Body of pancreas (tissue), 4 donors: ENCODE data around the gene ZC3H7A. TPM values are rescaled to one million over a fixed set of nuclear protein-coding genes. Genes with fewer than 3 reads are reported as not detected.
A peak's percentile ranks its signal among the peaks of the same experiment; 100 is the strongest.
"Not testable (repeated sequence)": the region's sequence is repeated elsewhere in the genome, so short reads cannot be mapped to it uniquely, and the experiment has no call there.

ENCODE experiments used
- ATAC-seq: fragments of 150-250 bp; one replicate; pipeline ENCODE4 v1.9.1; 2016
- DNase-seq, 4 donors: peaks; one replicate each; pipeline ENCODE4 v3.0.0-alpha.2; 2019
- H3K27ac ChIP-seq, 4 donors: fragments of 200-600 bp; sonication (generic); 1 replicate in 3 of 4; 2 replicates in 1 of 4; pipeline versions ENCODE4 v1.5.1 to v1.6.1; 2016 to 2019; ENCODE audit warnings: mild to moderate bottlenecking in 1 of 4, mixed read lengths in 1 of 4, moderate library complexity in 1 of 4
- H3K27me3 ChIP-seq, 2 donors: fragments of 200-600 bp; sonication (generic); one replicate each; pipeline ENCODE4 v1.6.0; 2016; ENCODE audit warnings: mild to moderate bottlenecking in 1 of 2
- H3K36me3 ChIP-seq, 2 donors: fragments of 200-600 bp; sonication (generic); replicated peaks in 1 of 2; 2 replicates each; pipeline ENCODE4 v1.5.1; 2016; ENCODE audit warnings: low read depth in 2 of 2; ENCODE audit not compliant: insufficient read depth in 1 of 2
- H3K4me1 ChIP-seq: fragments of 200-600 bp; sonication (generic); one replicate; pipeline ENCODE4 v1.6.0; 2016
- H3K4me3 ChIP-seq, 2 donors: fragments of 200-600 bp; sonication (generic); 1 replicate in 1 of 2; 2 replicates in 1 of 2; pipeline ENCODE4 v1.5.1; 2016 to 2019
- H3K9me3 ChIP-seq, 3 donors: fragments of 200-600 bp; sonication (generic); 1 replicate in 2 of 3; 2 replicates in 1 of 3; pipeline ENCODE4 v1.5.1; 2016
- CTCF ChIP-seq, 7 experiments: fragments of 450-650 bp in 4 of 7; fragments of 200-600 bp in 3 of 7; sonication (generic) in 3 of 7; IDR thresholded peaks; one replicate each; pipeline ENCODE4 v1.5.1; 2016 to 2019; ENCODE audit warnings: antibody characterized with exemption in 7 of 7
- POLR2A ChIP-seq, 3 donors: fragments of 450-650 bp; IDR thresholded peaks; one replicate each; pipeline ENCODE4 v1.6.1; 2016; ENCODE audit warnings: antibody characterized with exemption in 3 of 3, mild to moderate bottlenecking in 2 of 3
- WGBS, 2 donors: methylation state at CpG; one replicate each; pipeline ENCODE4 v1.1.5; 2017; 5-methylcytosine and 5-hydroxymethylcytosine counted together
- intact Hi-C: fragments of 100-400 bp; cut with DNase I; formaldehyde crosslinking; loops from one replicate; pipeline ENCODE4 v1.15.1; 2023
- total RNA-seq, 2 donors: library from RNA; depleted of rRNA; stranded (reverse); fragments of >200 nt; gene quantifications; one replicate each; pipeline ENCODE4 v1.1.0, GENCODE V29; 2016

The ZC3H7A gene
- total RNA-seq, 2 donors from 2014 or later = 26.4 to 49.5 TPM

GRCh38 chr16:11833951-11834695 is 37.1 kb upstream of the ZC3H7A start:
- no peaks in the 10 kb centered on the region for H3K27me3 ChIP-seq
- peaks cover 17 to 27% of the 10 kb centered on the region in 2 donors for H3K36me3 ChIP-seq
- H3K9me3 ChIP-seq = no peaks in the 10 kb centered on the region
- no peaks in the 10 kb centered on the region for H3K4me1 ChIP-seq
- 70 to 73% methylated on average over 6 of the region's 6 CpGs for WGBS, 2 donors
- ATAC-seq = no peak
- no peak overlapping the region for H3K27ac ChIP-seq
- DNase-seq = no peak
- no peak overlapping the region for H3K4me3 ChIP-seq
- TF ChIP-seq POLR2A (IDR thresholded peaks at IDR 0.05) (no peak), CTCF (IDR thresholded peaks at IDR 0.05) (no peak)
- intact Hi-C loops = no loop called here

GRCh38 chr16:11828696-11829095 is 31.6 kb upstream of the ZC3H7A start:
- ATAC-seq = no peak
- no peaks in the 10 kb centered on the region for H3K27me3 ChIP-seq
- intact Hi-C loops = no loop called here

GRCh38 chr16:11825520-11826165 is 28.6 kb upstream of the ZC3H7A start:
- WGBS, 2 donors = 92 to 95% methylated on average over 13 of the region's 13 CpGs
- H3K36me3 ChIP-seq, H3K4me3 ChIP-seq, intact Hi-C loops, H3K27me3 ChIP-seq, DNase-seq, H3K27ac ChIP-seq, H3K9me3 ChIP-seq, ATAC-seq: not testable (repeated sequence)
- peaks cover 11% of the 10 kb centered on the region for H3K4me1 ChIP-seq

More at GRCh38 chr16:11828696-11829095, 31.6 kb upstream of the ZC3H7A start:
- WGBS, 2 donors = 76 to 81% methylated on average over 5 of the region's 5 CpGs
- Histone ChIP-seq H3K9me3 (no peaks in the 10 kb centered on the region), H3K36me3 (no peaks in the 10 kb centered on the region), H3K4me1 (peaks cover 11% of the 10 kb centered on the region), H3K4me3 (no peak overlapping the region), H3K27ac (no peak overlapping the region)
- TF ChIP-seq CTCF (IDR thresholded peaks at IDR 0.05) = no peak
- no peak for TF ChIP-seq POLR2A (IDR thresholded peaks at IDR 0.05)
- no peak for DNase-seq

GRCh38 chr16:11824362-11824761 is 27.3 kb upstream of the ZC3H7A start:
- TF ChIP-seq POLR2A (IDR thresholded peaks at IDR 0.05) (no peak), CTCF (IDR thresholded peaks at IDR 0.05) (no peak)
- Histone ChIP-seq H3K4me3 (no peak overlapping the region), H3K27ac (peak overlapping the region in 3 of 4 donors; percentile 6 to 57 (median 28)), H3K36me3 (no peaks in the 10 kb centered on the region), H3K9me3 (no peaks in the 10 kb centered on the region), H3K4me1 (peaks cover 11% of the 10 kb centered on the region), H3K27me3 (no peaks in the 10 kb centered on the region)
- intact Hi-C loops = no loop called here
- 6 to 7% methylated on average over 5 of the region's 5 CpGs for whole genome bisulfite sequencing, 2 donors
- peak; percentile 46 to 78 (median 52) for DNase-seq
- ATAC-seq = peak; percentile 83

- peaks cover 11% of the 10 kb centered on the region for H3K4me1 ChIP-seq
- intact Hi-C loops, H3K4me3 ChIP-seq, H3K27me3 ChIP-seq, ATAC-seq, H3K9me3 ChIP-seq, DNase-seq, H3K36me3 ChIP-seq: not testable (repeated sequence)
- 87 to 88% methylated on average over 5 of the region's 5 CpGs for WGBS, 2 donors
- H3K27ac ChIP-seq = peak overlapping the region in 1 of 4 donors; percentile 57
Measured at GRCh38 chr16:11823645-11824044, 26.6 kb upstream of the ZC3H7A start.
